G401.6 (cell line): ENCODE data around the gene PRDM1.

Experiments
- FAIRE-seq: peaks from 2 replicates; lab custom pipeline; 2012; peaks lifted over from hg19 to GRCh38; lab: Jason Lieb, UNC

PRDM1 gene

DNA sequence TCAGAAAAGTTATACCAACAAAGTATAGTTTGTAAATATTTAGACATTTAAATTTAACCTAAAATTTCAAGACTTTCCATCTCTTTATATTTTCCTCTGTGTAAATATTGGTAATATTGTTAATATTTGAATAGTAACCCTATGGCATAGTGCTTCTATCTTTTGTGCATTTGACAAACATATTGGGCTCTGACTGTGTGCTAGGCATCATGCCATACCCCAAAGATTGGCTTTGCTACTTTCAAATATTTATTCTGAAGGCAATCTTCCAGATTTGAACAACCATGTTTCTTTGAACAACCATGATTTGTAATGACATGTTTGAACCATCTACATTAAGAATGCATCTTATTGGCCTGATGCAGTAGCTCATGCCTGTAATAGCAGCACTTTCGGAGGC, 15.5 kb upstream of the PRDM1 start:
- FAIRE-seq, result peak; percentile 30

GRCh38 chr6:106072501-106073090, 13.5 kb upstream of the PRDM1 start:
- FAIRE-seq, result no peak

DNA sequence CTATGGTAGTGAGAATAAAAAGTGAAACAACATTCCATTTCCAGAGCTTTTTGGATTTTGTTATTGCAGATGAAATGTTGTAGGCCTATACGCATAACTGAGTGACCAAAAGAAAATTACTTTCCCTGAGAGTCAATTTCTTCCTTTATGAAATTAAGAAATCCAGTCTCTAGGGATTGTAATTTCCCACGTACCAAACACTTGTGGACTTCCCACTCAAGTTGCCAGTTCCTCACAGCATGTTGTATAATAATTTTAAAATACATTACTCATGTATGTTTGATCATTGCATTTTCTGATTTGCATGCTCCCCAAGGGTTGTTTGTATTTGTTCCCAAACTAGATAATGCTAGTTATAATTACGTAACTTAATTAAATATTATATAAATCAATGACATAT, 12.0 kb upstream of the PRDM1 start:
- FAIRE-seq, result no peak

DNA sequence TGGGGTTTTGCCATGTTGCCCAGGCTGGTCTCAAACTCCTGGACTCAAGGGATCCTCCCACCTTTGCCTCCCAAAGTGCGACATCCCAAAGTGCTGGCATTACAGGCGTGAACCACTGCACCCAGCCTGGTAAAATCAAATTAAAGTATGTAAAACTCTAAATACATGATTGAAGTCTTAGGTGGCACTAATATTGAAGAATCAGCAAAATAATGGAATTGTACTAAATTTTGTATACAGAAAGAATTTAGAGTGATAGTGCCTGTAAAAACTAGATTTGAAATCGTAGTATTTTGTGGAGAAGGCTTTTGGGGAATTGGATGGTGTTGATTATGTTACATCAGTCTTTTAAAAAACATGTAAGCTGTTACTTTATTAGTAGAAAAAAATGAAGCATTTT, 10.0 kb upstream of the PRDM1 start:
- FAIRE-seq, result no peak

GRCh38 chr6:106077170-106077569, 9.0 kb upstream of the PRDM1 start:
- no peak for FAIRE-seq

DNA sequence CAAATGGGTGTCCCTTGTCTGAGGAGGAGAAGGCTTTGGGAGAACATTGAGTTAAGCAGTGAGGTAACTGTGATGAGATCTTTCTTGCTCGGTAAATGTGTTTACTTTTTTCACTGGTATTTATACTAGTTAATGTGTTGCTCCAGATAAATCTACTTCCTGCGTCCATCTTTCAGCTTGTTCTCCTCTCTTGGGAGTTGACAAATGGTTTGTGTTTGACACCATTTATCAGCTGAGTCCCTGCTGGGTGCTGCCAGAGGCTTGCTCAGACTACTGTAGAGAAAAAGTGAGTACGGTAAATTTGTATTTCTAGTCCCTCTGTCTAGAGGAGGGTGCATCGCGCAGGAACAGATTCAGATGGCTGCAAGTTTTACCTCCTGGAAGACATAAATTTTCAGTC, 8.3 kb upstream of the PRDM1 start:
- no peak for FAIRE-seq

DNA sequence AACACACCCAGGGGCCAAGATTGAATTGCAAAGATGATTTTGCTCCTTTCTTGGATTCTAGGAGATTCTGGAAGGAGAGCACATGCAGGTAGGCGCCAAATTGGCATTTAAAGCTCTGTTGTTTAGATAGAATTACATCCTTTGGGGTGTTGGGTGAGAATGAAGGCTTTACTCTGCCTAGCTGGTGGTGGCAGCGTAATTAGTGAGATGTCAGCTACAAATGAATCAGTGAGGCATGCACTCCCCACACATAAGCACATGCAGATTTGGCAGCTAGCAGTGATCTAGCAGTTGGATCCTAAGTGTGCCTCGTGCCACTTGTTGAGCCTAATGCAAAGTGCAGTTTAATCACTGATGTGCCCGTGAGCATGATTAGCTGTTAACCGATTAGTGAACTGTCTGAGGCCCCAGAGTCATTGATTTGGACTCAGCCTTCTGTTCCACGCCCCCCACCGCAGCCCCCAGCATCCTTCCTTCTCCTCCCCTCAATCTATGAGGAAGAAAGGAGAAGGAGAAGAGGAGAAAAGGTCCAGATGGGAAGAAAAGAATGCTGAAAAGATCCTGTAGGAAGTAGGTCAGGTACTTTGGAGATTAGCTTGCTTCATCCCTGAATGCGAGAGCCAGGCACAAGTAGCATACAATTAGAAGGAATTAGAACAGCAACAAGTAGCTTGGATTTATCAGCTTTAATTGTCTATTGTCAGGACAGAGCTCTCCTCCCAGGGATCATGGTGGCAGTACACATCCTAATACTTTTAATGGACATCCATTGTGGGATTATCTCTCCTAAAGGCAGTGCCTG, 6.0 kb upstream of the PRDM1 start:
- FAIRE-seq, result no peak

GRCh38 chr6:106080763-106081095, 5.4 kb upstream of the PRDM1 start:
- FAIRE-seq, result no peak

GRCh38 chr6:106081715-106082114, 4.4 kb upstream of the PRDM1 start:
- FAIRE-seq, result no peak

GRCh38 chr6:106082735-106083398, 3.3 kb upstream of the PRDM1 start:
- FAIRE-seq, result no peak

GRCh38 chr6:106083618-106084017, 2.5 kb upstream of the PRDM1 start:
- FAIRE-seq, result no peak

DNA sequence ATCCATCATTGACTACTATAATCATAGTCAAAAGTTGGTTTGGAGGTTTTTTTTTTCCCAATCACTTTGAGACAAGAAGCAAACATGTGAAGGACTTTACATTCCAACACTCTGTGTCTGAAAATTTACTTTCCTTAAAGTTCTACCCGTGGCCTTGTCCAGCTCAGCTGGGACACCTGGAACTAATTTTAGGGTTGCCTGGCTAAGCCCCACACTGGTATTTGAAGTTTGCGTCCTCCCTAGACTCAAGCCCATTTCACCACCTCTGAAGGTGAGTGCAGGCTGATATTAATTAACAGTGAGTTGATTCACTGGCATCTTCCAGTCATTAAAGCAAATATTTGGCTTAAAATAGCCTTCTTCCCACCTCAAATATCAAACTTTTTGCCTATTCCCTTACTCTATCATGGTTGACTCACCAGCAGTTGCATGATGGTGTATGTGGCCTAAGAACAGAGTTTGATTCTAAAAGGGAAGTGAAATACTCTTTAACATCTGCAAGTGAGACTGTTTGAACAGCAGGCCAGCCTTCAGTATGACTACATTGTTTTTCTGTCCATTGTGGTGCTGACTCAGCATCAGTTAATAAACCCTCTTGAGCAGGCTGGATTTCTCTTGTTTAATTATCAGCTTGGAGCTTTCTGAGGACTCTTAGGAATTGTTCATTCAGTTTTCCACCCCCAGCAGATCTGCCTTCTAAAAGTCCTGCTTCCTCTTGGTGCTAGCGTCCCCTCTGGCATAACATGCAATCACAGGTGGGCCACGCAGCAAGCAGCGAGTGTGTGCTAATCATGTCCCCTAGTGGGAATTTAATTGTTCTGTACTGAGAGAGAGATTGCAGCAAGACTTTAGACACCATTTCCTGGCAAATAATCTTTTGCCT, 1.8 kb upstream of the PRDM1 start:
- no peak for FAIRE-seq

DNA sequence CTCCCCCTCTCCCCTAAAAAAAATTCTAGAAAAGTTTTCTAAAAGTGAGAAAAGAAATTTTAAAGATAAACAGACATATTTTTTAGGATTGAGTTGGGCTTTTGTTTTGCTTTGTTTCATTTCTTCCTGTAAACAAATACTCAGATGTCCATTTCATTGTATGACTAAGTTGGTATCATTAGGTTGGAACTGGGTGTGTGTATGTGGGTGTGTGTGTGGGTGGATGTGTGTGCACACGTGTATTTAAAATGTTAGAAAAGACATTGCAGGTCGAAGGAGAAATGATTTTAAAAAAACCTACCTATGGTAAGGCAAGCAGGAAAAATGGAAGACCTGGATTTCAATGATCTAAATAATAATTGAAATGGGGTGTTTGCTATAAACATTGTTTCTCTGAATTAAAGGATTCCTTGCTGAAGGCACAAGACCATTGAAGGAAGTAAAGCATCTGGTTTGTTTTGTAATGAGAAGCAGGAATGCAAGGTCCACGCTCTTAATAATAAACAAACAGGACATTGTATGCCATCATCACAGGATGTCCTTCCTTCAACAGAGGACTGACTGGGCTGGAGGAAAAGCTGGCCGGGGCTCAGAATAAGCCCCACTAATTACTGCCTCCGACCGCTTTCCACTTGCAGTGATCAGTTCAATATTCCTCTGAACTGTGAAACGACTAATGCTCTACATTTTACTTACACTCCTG, 996 bp upstream of the PRDM1 start:
- no peak for FAIRE-seq

DNA sequence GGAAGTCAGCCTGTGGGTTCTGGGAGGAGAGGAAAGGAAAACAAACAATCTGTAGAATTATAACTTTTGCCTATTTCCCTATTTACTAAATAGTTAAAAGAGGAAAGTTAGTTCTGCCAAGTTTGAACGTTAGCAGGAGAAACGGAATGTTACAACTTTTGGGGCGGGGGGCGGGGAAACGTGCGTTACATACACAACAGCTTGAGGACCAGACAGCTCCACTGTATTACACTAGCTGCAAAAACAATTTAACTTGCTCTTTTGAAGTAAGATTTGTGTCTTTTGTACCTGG, 498 bp upstream of the PRDM1 start:
- no peak for FAIRE-seq

DNA sequence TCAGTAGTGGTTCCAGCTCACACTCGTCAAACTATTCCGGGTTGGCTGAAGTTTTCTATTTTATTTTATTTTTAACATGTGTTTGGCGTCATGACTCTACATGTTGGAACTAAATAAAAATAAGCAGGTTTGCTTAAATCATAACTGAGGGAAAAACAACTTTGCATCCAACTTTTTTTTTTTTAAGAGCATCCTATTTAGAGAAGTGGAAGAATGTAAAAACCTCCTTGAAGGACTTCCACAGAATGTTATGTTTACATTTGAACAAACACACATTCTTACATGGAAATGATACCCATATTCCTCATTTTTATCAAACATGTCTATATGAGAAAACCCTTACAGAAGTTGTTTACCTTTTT, 659 bp downstream of the PRDM1 start:
- FAIRE-seq, result no peak

DNA sequence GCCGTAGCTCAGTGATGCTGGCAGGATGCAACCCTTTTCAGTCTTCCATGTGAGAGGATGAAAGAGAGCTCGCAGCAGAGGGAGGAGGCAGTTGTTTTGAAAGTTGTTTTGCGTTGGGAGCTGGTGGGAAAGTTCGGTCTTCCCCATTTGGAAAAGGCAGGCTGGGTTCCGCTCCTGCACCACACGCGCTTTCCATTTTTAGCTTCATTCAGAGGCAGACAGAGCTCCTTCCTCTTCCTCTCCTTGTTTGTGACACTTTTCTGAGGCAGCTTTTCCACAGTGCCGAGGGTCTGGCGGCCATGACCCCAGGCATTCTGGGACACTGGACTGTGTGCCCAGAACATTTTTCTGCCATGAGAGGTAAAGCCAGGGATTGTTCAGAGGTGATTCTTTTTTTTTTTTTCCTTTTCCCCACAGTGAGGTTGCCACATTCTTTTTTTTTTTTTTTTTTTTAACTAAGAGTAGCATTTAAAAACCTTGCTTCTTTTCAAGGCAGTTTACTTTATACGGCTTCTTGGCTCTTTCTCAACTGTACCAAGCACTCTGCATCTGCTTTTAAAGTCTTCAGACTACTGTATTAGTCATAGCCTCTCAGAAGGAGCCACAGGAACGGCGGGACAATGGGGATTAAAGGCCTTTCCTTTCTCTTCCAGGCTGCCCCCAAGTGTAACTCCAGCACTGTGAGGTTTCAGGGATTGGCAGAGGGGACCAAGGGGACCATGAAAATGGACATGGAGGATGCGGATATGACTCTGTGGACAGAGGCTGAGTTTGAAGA, 1.6 kb downstream of the PRDM1 start:
- FAIRE-seq, result no peak

- no peak for FAIRE-seq
Measured at GRCh38 chr6:106090001-106090400, 3.9 kb downstream of the PRDM1 start.

DNA sequence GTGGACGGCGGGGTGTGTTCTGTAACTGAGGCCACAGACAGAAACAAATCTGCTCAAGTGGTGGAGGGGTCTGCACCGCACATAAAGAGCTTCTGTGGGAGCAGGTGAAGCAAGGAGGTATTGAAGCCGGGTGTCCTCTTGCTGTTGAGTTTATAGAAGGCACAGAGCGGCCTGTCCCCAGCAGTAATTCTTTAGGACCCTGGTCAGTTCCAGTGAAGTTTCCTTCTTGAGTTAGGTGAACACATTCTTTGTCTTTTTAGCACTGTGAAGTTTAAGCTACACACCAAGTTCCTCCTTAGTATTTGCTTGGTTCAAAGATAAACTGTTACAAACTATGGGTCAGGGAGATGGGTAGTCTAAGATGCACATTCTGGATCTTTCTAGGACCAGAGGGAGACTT, 6.1 kb downstream of the PRDM1 start:
- no peak for FAIRE-seq

- FAIRE-seq, result no peak
Measured at GRCh38 chr6:106094261-106094963, 8.3 kb downstream of the PRDM1 start.

DNA sequence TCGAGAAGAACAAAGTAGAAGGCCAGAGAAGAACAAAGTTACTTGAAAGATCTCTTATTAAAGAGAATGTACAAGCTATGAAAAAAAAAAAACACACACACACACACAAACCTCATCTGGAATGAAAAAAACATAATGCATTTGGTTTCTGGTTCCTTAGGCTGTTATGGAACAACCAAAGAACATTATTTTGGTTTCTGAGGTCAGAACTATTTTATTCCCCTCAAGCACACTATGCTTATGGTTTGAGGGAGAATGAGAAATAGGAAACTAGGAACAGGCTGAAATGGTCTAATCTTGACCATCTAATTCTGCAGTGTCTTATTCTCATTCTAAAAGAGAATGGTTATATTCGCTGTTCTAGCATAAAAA, 8.8 kb downstream of the PRDM1 start:
- no peak for FAIRE-seq
